ENCODE data around the gene KLHL4.
"Not testable (repeated sequence)": the region's sequence is repeated elsewhere in the genome, so short reads cannot be mapped to it uniquely, and the experiment has no call there.

Gene KLHL4, protein sequence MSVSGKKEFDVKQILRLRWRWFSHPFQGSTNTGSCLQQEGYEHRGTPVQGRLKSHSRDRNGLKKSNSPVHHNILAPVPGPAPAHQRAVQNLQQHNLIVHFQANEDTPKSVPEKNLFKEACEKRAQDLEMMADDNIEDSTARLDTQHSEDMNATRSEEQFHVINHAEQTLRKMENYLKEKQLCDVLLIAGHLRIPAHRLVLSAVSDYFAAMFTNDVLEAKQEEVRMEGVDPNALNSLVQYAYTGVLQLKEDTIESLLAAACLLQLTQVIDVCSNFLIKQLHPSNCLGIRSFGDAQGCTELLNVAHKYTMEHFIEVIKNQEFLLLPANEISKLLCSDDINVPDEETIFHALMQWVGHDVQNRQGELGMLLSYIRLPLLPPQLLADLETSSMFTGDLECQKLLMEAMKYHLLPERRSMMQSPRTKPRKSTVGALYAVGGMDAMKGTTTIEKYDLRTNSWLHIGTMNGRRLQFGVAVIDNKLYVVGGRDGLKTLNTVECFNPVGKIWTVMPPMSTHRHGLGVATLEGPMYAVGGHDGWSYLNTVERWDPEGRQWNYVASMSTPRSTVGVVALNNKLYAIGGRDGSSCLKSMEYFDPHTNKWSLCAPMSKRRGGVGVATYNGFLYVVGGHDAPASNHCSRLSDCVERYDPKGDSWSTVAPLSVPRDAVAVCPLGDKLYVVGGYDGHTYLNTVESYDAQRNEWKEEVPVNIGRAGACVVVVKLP

DNA sequence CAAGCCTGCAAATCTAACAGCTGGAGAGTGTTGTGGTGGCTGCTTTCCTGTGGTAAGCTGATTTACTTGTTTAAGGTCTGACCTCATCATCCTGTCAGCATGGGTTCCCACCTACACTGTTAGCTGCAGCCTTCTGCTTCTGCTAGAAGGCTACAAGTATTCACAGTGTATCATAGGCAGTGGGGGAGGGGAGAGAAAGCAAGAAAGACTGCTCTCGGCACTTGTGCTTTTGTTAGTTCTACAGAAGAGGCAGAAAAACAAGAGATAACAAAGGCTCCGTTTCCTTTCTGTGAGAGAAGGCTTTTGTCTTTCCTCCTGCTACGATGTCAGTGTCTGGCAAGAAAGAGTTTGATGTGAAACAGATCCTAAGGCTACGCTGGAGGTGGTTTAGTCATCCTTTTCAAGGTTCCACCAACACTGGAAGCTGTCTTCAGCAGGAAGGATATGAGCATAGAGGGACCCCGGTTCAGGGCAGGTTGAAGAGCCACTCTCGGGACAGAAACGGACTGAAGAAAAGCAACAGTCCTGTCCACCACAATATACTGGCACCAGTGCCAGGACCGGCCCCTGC lies at the start of gene KLHL4:
KLHL4 (plus strand) TSS at position 232 of the 571 bp plus-strand sequence; CDS start at position 324, 92 bp downstream.
- DNase-seq: no peak

DNA sequence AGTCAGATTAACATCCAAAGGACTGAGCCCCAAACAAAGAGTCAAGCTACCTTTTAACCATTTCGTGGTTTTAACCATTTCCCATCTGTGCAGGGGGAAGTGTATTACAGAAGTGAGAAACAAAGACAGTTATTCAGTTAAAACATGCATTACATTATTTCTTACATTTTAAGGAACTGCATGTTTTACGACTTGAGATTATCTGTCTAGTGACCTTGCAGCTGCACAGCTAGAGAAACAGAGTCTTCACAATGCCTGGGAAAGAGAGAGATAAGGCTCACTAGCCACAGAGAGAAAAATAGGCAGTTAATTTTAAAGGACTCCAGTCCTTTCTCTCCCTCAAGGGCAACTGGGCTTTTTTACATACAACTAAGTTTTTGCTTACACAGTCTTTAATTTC lies 48.7 kb upstream of the KLHL4 start:
- no peak for DNase-seq

DNA sequence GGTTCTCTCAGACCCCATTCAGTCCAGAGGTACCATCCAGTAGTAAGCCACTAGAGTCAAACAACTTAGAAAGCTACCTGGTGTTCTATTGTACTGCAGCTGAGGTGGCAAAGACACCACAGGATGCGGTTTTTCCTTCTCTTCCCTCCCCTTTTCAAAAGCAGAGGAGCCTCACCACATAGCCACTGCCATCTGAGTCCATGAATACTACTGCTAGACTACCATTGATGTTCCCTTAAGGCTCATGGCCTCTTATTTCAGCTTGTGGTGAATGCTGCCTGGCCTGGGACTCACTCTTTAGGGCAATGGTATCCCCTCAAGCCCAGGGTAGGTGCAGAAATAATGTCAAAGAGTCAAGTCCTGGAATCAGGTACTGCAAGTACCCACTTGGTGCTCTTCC lies 41.8 kb upstream of the KLHL4 start:
- DNase-seq: no peak

DNA sequence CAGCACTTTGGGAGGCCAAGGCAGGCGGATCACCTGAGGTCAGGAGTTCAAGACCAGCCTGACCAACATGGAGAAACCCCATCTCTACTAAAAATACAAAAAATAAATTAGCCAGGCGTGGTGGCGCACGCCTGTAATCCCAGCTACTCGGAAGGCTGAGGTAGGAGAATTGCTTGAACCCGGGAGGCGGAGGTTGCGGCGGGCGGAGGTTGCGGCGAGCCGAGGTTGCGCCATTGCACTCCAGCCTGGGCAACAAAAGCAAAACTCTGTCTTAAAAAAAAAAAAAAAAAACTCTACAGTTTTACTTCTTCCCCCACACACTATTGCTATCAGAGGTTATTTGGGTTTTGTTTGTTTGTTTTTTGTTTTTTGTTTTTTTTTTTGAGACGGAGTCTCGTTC lies 38.9 kb upstream of the KLHL4 start:
- DNase-seq: not testable (repeated sequence)

DNA sequence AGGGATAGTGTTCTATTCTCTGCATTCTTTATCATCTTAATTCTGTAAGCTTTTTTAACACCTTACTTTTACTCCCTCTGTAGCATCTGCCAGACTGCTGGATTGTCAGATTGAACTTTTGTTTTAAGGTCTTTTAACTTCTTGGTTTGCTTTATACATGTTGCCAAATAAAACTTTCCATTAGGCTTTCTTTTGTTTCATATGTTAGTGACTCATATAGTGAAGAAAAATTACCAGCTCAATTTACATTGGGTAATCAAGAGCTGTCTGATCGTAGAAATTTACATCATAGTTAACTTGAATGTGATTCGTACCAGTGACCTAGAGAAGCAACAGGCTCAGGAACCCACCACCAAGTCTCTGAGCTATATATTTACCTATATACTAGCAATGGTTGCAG lies 28.5 kb upstream of the KLHL4 start:
- DNase-seq: no peak

DNA sequence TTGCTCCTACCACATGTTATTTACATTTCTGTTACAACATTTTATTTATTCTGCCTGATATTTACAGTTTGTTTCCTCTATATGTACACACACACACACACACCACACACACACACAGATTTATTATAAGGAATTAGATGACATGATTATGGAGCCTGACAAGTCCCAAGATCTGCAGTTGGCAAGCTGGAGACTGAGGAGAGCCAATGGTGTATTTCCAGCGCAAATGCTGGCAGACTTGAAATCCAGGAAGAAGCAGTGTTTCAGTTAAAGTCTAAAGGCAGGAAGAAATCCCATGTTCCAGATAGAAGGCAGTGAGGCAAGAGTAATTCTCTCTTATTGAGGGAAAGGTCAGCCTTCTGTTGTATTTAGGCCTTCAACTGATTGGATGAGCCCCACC lies 1.8 kb upstream of the KLHL4 start:
- DNase-seq: no peak

DNA sequence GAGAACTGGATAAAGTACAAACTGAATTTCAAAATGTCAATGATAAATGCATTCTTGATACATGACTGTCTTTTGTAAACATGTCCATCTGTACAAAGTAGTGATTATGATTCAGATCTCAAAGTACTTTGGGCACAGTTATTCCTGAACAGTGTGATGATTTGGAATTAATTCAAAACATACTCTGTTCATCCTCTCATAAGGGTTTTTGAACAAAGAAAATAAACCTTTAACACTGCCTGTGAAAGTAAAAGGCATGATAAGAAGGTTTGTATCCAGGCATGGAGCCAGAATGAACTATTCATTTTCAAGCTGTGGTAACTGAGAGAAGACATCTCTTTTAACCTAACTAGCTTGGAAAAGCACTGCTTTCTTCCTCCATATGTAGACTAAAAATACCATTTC lies 883 bp upstream of the KLHL4 start:
- no peak for DNase-seq

DNA sequence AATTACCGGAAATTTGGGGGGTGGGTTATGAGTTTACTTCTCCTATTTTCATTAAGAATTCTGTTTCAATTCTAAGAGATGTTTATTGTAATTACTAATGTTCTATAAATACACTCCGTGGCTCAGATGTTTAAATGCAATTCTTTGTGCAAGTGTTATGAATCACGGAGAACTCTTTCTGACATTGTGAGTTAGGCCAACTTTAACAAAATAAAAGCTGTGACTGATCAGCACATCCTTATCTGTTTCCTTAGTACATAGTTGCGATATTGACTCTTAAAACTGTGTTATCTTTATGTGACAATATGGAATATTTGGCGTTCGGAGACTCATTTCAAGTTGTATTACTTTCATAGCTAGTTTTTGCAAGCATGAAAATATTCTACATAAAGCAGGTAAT lies 902 bp downstream of the KLHL4 start:
- DNase-seq: no peak

DNA sequence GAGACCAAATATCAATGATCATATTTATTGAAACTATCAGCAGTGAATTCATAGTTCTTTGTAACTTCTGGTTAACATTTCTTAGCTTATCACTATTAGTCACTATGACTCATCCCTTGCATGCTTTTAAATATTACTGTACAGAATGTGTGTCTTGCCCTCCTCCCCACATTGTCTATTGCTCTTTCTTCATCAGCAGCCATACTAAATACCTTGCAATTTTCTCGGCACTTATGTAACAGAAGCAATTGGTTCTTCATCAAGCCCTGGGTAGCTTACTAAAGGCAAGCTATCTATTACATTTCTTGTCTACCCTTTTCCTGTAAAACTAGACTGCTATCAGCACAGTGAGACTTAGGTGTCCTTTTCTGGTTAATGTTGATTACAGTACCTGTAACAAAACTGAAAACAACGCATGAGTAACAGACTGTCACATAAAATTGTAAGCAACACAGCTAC lies 8.2 kb downstream of the KLHL4 start:
- no peak for DNase-seq

DNA sequence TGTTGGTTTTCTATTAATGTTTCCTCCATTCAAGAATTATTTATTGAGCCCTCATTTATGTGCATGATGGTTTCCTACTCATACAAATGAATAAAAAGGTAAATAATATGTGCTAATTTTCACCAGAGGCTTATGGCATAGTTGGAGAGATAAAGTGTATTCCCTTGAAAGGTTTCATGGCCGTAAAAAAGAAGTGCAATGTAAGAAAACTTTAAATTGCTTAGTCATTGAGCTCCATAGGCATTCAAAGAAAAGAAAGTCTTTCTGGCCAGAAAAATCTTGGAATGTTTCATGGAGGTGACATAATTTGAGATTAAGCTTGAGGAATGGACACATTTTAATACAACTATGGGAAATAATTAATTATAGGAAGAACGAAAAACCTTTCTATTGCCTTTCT lies 8.7 kb downstream of the KLHL4 start:
- no peak for DNase-seq

DNA sequence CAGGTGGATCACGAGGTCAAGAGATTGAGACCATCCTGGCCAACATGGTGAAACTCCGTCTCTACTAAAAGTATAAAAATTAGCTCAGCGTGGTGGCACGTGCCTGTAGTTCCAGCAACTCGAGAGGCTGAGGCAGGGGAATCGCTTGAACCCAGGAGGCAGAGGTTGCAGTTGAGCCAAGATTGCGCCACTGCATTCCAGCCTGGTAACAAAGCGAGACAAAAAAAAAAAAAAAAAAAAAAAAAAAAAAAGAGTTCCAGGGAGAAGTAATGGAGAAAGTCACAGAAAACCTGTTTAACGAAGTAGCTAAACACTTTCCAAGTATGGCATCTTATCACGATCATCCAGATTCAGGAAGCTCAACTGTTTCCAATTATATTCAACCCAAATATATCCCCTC lies 10.9 kb downstream of the KLHL4 start:
- DNase-seq: no peak

DNA sequence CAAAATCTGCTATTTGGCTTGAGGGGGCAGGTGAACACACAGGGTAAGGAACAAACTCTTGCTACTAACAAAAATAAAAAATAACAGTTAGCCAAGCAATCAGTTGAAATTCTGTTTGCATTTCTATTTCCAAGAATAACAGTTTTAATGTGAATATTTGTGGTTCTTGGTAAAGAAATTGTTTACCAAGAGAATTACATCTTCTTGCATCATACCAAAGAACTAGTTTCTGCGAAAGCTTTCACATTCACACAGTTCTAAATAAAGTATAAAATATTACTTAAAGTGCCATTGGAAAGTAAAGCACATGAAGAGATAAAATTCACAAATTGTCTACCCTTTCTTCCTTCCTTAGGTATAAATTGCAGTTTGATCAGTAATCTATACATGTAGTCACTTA lies 54.4 kb downstream of the KLHL4 start:
- DNase-seq: no peak

DNA sequence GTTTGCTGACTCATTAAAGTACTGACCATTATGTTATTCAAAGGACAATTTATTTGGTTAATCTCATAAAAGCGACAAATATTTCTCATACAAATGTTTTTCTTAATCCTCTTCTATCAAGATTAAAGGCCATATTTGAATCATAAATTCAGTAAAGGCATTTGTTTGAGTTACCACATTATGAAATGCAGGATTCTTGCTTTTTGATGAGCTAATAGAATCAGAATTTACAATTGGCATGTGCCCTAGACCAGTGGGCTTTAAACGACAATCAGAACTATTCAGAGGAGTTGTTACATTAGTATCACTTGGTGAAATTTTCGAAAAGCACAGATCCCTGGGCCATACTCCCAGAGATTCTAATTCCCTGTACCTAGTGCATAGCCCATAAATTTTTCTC lies 55.3 kb downstream of the KLHL4 start:
- DNase-seq: no peak

DNA sequence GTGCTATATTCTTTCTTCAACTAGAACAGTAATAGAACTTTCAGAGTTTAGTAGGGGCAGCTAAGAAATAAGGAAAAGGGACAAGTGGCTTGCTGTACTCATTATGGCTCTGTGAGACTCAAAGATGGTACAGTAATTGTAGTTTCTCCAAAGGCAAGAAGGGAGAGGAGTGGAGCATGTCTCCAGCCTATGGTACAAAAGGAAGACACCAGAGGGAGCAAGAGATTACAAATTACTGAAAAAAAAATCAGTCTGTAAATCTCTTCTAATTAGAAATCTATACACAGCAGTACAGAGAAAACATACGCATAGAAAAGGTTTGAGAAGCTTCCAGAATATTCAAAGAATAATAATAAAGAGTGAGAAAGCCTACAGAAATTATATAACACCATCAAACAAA lies 61.4 kb downstream of the KLHL4 start:
- DNase-seq: no peak

DNA sequence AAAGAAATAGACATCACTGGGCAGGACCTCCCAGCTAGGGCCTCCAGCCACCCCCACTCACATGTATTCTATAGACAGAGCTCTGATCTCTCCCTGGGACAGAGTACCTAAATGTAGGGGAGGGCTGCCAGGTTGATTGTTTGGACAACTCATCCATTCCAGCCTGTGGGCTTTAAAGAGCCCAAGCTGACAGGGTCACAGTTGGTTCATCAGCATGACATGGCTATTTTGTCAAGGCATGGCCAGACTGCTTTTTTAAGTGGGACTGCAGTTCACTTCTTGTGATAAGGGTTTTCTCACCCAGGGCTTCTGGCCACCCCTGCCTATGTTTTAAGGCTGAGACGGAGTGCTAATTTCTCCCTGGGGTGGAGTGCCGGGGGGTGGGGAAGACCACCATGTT lies 63.3 kb downstream of the KLHL4 start:
- no peak for DNase-seq

DNA sequence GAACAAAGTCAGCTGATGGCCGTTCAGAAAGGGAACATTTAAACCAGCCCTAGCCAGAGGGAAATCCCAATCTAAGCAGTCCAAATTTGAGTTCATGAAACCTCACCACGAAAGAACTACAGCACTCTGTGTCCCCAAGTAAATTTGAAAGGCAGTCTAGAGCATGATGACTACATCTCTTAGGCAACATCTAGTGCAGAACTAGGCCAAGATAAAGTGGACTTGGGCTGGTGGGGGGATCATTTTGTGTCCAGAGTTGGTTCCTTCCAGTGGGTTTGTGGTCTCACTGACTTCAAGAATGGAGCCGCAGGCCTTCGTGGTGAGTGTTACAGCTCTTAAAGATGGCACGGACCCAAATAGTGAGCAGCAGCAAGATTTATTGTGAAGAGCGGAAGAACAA lies 64.9 kb downstream of the KLHL4 start:
- no peak for DNase-seq

DNA sequence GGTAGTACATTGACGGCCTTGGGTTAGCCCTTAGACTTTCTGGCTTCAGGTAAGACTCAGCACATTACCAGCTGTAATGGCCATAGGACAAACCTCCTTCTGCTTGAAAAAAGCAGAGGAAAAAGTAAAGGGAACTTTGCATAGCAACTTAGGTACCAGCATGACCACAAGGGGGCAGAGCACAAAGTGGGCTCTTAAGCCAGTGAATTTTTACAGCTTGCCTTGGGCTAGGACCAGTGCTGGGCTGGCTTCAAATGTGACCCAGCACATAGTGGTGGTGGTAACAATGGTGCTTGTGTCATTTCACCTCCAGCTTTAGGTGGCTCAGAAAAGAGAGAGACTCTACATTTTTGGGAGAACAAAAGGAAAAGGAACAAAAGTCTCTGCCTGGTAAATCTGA lies 66.1 kb downstream of the KLHL4 start:
- DNase-seq: no peak

DNA sequence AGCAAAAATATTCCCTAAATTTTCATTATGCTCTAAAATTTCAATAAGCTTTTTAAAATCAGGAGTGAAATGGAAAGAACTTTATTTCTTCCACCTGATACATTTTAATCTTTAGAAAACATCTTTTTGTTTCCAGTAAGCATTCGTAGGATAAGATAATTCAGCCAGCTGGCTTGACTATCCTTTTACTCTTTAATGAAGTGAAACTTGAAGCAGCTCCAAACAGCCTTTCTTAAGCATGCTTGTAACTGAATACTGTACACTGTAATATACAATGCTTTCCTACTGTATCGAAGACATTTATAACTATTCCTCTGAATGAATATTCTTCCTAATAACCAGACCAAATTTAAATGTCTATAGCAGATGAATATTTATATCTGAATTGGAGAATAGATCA lies 98.8 kb downstream of the KLHL4 start:
- no peak for DNase-seq

DNA sequence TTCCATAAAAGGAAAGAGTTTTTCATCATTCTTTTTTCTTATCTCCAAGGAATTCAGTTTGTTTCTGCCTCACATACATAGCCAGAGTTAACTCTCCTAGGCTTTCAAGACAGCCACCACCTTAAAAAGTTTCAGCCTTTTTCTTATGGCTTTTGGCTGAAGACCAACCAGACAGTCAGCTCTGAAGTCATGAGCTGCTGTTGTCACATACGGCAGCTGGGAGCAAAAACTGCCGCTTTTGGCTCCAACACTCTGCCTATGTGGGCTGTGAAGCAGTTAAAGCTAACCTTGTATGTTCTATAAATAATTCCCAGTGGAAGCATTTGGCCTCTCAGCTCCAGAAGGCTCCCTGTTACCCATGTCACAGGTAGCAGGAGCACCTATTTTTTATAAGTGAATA lies 104.1 kb downstream of the KLHL4 start:
- DNase-seq: no peak

DNA sequence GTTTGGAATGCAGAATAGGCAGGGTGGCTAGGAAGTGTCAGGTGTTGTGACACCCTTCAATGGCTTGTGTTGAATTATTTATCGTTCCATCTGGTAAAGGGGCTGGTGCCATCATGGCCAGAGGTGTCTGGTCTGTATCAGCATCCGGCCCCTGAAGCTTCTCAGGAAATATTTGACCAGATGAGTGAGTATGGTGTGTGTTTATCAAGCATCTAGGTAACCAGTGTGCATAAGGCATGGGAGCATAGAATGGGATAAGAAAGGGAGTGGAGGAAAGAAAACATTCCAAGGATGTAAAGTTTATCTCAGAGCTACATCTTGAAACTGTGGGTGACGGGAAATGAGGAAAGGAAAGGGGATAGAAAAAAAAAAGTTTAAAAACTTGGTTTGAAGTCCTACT lies 109.4 kb downstream of the KLHL4 start:
- no peak for DNase-seq

DNA sequence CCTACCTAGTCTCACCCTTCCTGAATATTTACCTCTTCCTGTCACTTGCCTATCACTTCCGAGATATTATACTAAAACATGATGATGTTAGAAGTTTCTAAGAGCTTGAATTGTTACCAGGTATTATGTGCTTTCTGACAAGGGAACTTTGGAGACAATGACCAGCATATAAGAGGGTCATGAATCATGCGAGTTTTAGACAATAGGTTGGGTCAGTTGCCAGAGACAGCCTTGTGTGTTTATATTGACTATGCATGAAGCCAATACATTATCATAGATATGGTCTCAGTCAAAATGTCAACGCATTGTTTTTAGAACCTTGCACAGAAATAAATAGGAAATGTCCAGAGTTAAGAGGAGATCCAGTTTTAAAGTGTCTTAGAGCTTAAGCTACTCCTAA lies 116.8 kb downstream of the KLHL4 start:
- no peak for DNase-seq

DNA sequence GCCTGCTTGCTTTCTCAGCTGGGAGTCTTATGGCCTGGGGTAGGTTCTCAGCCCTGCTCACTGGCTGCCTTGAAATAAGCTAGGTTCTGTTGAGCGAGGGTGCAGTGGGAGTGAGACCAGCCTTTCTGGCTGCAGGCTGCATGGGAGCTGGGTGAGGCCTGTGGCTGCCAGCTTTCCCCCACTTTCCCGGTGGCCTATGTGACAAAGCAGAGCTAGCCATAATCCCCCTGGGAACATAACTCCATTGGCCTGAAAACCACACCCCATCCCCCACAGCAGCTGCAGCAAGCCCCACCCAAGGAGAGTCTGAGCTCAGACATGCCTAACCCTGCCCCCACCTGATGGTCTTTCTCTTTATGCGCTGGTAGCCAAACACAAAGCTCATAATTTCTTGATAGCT lies 118.9 kb downstream of the KLHL4 start:
- no peak for DNase-seq

DNA sequence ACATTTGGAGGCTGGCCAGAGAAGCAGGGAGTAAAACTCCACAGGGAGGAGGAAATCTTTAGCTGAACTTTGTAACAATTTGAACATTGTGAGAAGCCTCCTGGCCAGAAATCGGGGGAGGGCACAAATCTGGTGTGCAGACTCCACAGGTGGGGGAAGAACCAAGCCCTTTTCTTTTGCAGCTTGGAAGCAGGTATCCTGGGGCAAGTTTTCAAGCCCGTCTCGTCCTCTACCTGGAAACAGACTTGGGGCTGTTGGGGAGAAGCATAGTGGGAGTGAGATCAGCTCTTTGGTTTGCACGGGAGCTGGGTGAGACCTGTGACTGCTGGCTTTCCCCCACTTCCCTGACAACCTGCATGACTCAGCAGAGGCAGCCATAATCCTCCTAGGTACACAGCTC lies 123.8 kb downstream of the KLHL4 start:
- DNase-seq: not testable (repeated sequence)

DNA sequence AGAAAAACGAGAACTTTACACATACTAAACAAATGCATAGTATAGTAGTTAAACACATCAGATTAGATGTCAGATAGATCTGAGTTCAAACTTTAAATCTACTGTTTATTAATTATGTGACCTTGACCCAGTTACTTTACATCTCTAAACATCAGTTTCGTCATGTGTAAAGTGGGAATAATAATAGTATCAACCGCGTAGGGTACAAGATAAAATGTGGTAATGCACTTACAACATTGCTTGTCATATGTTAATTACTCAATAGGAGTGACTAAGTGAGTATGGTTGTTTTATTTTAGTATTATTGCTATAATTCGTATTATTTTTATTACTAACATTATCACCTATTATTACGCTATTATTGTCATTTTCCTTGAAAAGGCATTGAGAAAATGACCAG lies 144.2 kb downstream of the KLHL4 start:
- DNase-seq: no peak

All from GDM1 (cell line).